ENCODE results near the gene DNAJC3.
"Not testable (repeated sequence)": the region's sequence is repeated elsewhere in the genome, so short reads cannot be mapped to it uniquely, and the experiment has no call there.

DNAJC3 gene

GRCh38 chr13:95671597-95671996 lies 5.3 kb upstream of the DNAJC3 start:
- no peak for DNase-seq (ENCODE audit: low read depth in 2 of 2)

GRCh38 chr13:95676105-95676761 lies 706 bp upstream of the DNAJC3 start:
- DNase-seq (ENCODE audit: low read depth in 2 of 2) = no peak

GRCh38 chr13:95677564-95678266 lies 776 bp downstream of the DNAJC3 start:
- no peak for DNase-seq (ENCODE audit: low read depth in 2 of 2)

GRCh38 chr13:95678967-95679366 lies 2.0 kb downstream of the DNAJC3 start:
- DNase-seq (ENCODE audit: low read depth in 2 of 2) = no peak

GRCh38 chr13:95679722-95680121 lies 2.8 kb downstream of the DNAJC3 start:
- DNase-seq (ENCODE audit: low read depth in 2 of 2) = no peak

- DNase-seq (ENCODE audit: low read depth in 2 of 2) = no peak
Measured at GRCh38 chr13:95684418-95684817, 7.5 kb downstream of the DNAJC3 start.

GRCh38 chr13:95684960-95685359 lies 8.0 kb downstream of the DNAJC3 start:
- DNase-seq (ENCODE audit: low read depth in 2 of 2) = not testable (repeated sequence)

GRCh38 chr13:95689582-95689926 lies 12.6 kb downstream of the DNAJC3 start:
- DNase-seq (ENCODE audit: low read depth in 2 of 2) = no peak

GRCh38 chr13:95690986-95691385 lies 14.0 kb downstream of the DNAJC3 start:
- not testable (repeated sequence) for DNase-seq (ENCODE audit: low read depth in 2 of 2)

GRCh38 chr13:95697052-95697680 lies 20.2 kb downstream of the DNAJC3 start:
- DNase-seq (ENCODE audit: low read depth in 2 of 2) = no peak

- DNase-seq (ENCODE audit: low read depth in 2 of 2) = no peak
Measured at GRCh38 chr13:95698047-95698749, 21.3 kb downstream of the DNAJC3 start.

- DNase-seq (ENCODE audit: low read depth in 2 of 2) = no peak
Measured at GRCh38 chr13:95703576-95703975, 26.6 kb downstream of the DNAJC3 start.

GRCh38 chr13:95704510-95704909 lies 27.6 kb downstream of the DNAJC3 start:
- no peak for DNase-seq (ENCODE audit: low read depth in 2 of 2)

- no peak for DNase-seq (ENCODE audit: low read depth in 2 of 2)
Measured at GRCh38 chr13:95706356-95706755, 29.4 kb downstream of the DNAJC3 start.

- no peak for DNase-seq (ENCODE audit: low read depth in 2 of 2)
Measured at GRCh38 chr13:95707035-95707434, 30.1 kb downstream of the DNAJC3 start.

GRCh38 chr13:95707442-95708390 lies 30.8 kb downstream of the DNAJC3 start:
- DNase-seq (ENCODE audit: low read depth in 2 of 2) = no peak

- DNase-seq (ENCODE audit: low read depth in 2 of 2) = no peak
Measured at GRCh38 chr13:95708391-95708774, 31.4 kb downstream of the DNAJC3 start.

GRCh38 chr13:95708811-95709500 lies 32.0 kb downstream of the DNAJC3 start:
- DNase-seq (ENCODE audit: low read depth in 2 of 2) = no peak

GRCh38 chr13:95710313-95710712 lies 33.4 kb downstream of the DNAJC3 start:
- DNase-seq (ENCODE audit: low read depth in 2 of 2) = no peak

GRCh38 chr13:95712846-95713245 lies 35.9 kb downstream of the DNAJC3 start:
- DNase-seq (ENCODE audit: low read depth in 2 of 2) = not testable (repeated sequence)

GRCh38 chr13:95713651-95714050 lies 36.7 kb downstream of the DNAJC3 start:
- no peak for DNase-seq (ENCODE audit: low read depth in 2 of 2)
